ENCODE measurements around the gene CEP164.
"Not testable (repeated sequence)": the region's sequence is repeated elsewhere in the genome, so short reads cannot be mapped to it uniquely, and the experiment has no call there.

CEP164 gene

GRCh38 chr11:117444711-117445658 lies 117.3 kb downstream of the CEP164 start:
- Histone ChIP-seq H3K27ac (ENCODE audit: low read length) (no peak overlapping the region), H3K4me1 (ENCODE audit: control insufficient read depth, insufficient read depth, low read length) (peaks cover 3% of the 10 kb centered on the region), H3K27me3 (ENCODE audit: control insufficient read depth, insufficient read depth, low read length) (no peaks in the 10 kb centered on the region), H3K4me3 (ENCODE audit: low read length) (no peak overlapping the region), H3K9me3 (ENCODE audit: control insufficient read depth, insufficient read depth, low read length) (no peaks in the 10 kb centered on the region), H3K36me3 (ENCODE audit: control insufficient read depth, insufficient read depth, low read length) (no peaks in the 10 kb centered on the region)
- DNase-seq (ENCODE audit: low read depth, low spot score): no peak
- no CpG with 5 or more reads among the region's 17 CpGs for WGBS (ENCODE audit: insufficient coverage, insufficient read length)

GRCh38 chr11:117449111-117449693 lies 121.5 kb downstream of the CEP164 start:
- H3K4me1 ChIP-seq (ENCODE audit: control insufficient read depth, insufficient read depth, low read length): no peaks in the 10 kb centered on the region
- H3K4me3 ChIP-seq (ENCODE audit: low read length): no peak overlapping the region
- DNase-seq (ENCODE audit: low read depth, low spot score): no peak
- no peaks in the 10 kb centered on the region for H3K9me3 ChIP-seq (ENCODE audit: control insufficient read depth, insufficient read depth, low read length)
- H3K27me3 ChIP-seq (ENCODE audit: control insufficient read depth, insufficient read depth, low read length): no peaks in the 10 kb centered on the region
- H3K27ac ChIP-seq (ENCODE audit: low read length): no peak overlapping the region
- H3K36me3 ChIP-seq (ENCODE audit: control insufficient read depth, insufficient read depth, low read length): no peaks in the 10 kb centered on the region
- no CpG with 5 or more reads among the region's 9 CpGs for WGBS (ENCODE audit: insufficient coverage, insufficient read length)

- WGBS (ENCODE audit: insufficient coverage, insufficient read length): no CpG with 5 or more reads among the region's 6 CpGs
- no peaks in the 10 kb centered on the region for H3K27me3 ChIP-seq (ENCODE audit: control insufficient read depth, insufficient read depth, low read length)
- H3K4me1 ChIP-seq (ENCODE audit: control insufficient read depth, insufficient read depth, low read length): no peaks in the 10 kb centered on the region
- no peaks in the 10 kb centered on the region for H3K9me3 ChIP-seq (ENCODE audit: control insufficient read depth, insufficient read depth, low read length)
- no peak overlapping the region for H3K4me3 ChIP-seq (ENCODE audit: low read length)
- no peak for DNase-seq (ENCODE audit: low read depth, low spot score)
- H3K36me3 ChIP-seq (ENCODE audit: control insufficient read depth, insufficient read depth, low read length): no peaks in the 10 kb centered on the region
- no peak overlapping the region for H3K27ac ChIP-seq (ENCODE audit: low read length)
Observed at GRCh38 chr11:117453886-117454563, 126.4 kb downstream of the CEP164 start.

GRCh38 chr11:117454564-117454917 lies 126.9 kb downstream of the CEP164 start:
- Histone ChIP-seq H3K27me3 (ENCODE audit: control insufficient read depth, insufficient read depth, low read length) (no peaks in the 10 kb centered on the region), H3K4me3 (ENCODE audit: low read length) (no peak overlapping the region), H3K27ac (ENCODE audit: low read length) (no peak overlapping the region), H3K9me3 (ENCODE audit: control insufficient read depth, insufficient read depth, low read length) (no peaks in the 10 kb centered on the region), H3K4me1 (ENCODE audit: control insufficient read depth, insufficient read depth, low read length) (no peaks in the 10 kb centered on the region), H3K36me3 (ENCODE audit: control insufficient read depth, insufficient read depth, low read length) (no peaks in the 10 kb centered on the region)
- no CpG with 5 or more reads among the region's 1 CpG for WGBS (ENCODE audit: insufficient coverage, insufficient read length)
- DNase-seq (ENCODE audit: low read depth, low spot score): no peak

DNA sequence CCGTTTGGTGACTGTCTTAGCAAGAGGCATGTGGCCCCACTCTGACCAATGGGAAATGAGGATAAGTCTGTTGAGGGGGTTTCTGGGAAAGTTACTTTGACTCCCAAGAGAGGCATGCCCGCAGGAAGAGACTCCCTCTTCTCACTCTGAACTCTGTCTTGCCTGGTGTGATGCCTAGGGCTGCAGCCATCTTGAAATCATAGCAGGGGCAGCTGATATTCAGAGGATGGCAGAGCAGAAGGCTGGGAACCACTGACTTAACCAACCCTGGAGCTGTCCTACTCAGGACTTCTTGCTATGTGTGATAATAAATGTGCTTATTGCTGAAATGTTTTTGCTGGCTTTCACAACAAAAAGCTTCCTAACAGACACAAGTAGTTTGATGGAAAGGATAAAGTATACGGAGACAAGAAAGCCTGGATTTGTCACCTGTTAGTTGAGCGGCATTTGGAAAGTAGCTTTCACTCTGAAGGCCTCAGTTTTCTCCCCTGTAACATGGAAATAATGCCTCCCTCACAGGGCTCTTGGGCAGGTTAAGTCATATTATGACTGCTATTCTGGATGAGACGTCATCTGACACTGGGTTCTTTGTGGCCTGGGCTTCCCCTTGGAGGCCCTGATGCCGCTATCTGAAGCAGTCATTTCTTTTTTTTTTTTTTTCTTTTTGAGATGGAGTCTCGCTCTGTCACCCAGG lies 128.5 kb downstream of the CEP164 start:
- H3K9me3 ChIP-seq (ENCODE audit: control insufficient read depth, insufficient read depth, low read length): no peaks in the 10 kb centered on the region
- WGBS (ENCODE audit: insufficient coverage, insufficient read length): no CpG with 5 or more reads among the region's 7 CpGs
- no peak for DNase-seq (ENCODE audit: low read depth, low spot score)
- no peaks in the 10 kb centered on the region for H3K36me3 ChIP-seq (ENCODE audit: control insufficient read depth, insufficient read depth, low read length)
- H3K27me3 ChIP-seq (ENCODE audit: control insufficient read depth, insufficient read depth, low read length): no peaks in the 10 kb centered on the region
- H3K4me1 ChIP-seq (ENCODE audit: control insufficient read depth, insufficient read depth, low read length): no peaks in the 10 kb centered on the region
- H3K4me3 ChIP-seq (ENCODE audit: low read length): no peak overlapping the region
- H3K27ac ChIP-seq (ENCODE audit: low read length): no peak overlapping the region

DNA sequence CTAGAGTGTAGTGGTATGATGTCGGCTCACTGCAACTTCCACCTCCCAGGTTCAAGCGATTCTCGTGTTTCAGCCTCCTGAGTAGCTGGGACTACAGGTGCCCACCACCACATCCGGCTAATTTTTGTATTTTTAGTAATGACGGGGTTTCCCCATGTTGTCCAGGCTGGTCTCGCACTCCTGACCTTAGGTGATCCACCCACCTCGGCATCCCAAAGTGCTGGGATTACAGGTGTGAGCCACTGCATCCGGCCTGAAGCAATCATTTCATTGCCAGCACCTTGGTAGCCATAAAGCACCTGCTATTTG lies 129.0 kb downstream of the CEP164 start:
- not testable (repeated sequence) for H3K4me3 ChIP-seq (ENCODE audit: low read length); H3K36me3 ChIP-seq (ENCODE audit: control insufficient read depth, insufficient read depth, low read length); H3K9me3 ChIP-seq (ENCODE audit: control insufficient read depth, insufficient read depth, low read length); H3K27ac ChIP-seq (ENCODE audit: low read length); DNase-seq (ENCODE audit: low read depth, low spot score); H3K4me1 ChIP-seq (ENCODE audit: control insufficient read depth, insufficient read depth, low read length); H3K27me3 ChIP-seq (ENCODE audit: control insufficient read depth, insufficient read depth, low read length)
- WGBS (ENCODE audit: insufficient coverage, insufficient read length): no CpG with 5 or more reads among the region's 8 CpGs

DNA sequence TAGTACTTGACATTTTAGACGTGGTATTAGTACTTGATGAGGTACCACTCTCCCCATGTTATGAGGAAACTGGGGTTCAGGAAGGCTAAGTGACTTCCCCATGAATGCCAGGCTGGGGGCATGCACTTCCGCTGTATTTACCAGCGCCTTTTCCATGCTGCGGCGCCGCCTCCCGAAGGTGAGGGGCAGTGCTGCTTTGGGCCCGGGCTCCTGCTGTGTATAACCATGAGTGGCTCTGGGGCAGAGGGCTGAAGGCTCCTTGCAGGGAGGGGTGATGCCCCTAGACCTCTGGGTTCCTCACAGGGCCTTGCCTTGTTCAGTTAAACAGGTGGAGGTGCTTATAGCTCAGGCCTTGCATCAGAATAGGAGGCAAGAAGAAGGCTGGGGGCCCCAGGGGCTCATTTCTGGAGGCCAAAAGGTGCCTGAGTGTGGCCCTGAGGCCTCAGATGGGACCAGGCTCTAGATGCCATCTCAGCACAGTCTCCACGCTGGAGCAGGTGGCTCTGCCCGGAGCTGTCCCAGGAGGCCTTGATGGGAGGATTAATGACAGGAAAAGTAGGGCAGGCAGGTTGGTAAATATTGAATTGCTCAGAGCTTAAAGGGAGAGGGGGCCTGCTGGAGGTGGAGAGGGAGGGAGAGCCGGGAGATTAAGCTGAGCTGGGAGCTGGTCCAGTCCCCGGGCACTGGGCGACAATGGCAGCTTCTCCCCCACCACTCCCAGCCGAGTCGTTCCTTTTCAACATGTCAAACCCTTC lies 129.6 kb downstream of the CEP164 start:
- H3K27me3 ChIP-seq (ENCODE audit: control insufficient read depth, insufficient read depth, low read length): no peaks in the 10 kb centered on the region
- WGBS (ENCODE audit: insufficient coverage, insufficient read length): no CpG with 5 or more reads among the region's 15 CpGs

GRCh38 chr11:117457835-117458234 lies 130.2 kb downstream of the CEP164 start:
- Histone ChIP-seq H3K4me1 (ENCODE audit: control insufficient read depth, insufficient read depth, low read length) (no peaks in the 10 kb centered on the region), H3K4me3 (ENCODE audit: low read length) (no peak overlapping the region), H3K9me3 (ENCODE audit: control insufficient read depth, insufficient read depth, low read length) (no peaks in the 10 kb centered on the region), H3K27ac (ENCODE audit: low read length) (no peak overlapping the region), H3K27me3 (ENCODE audit: control insufficient read depth, insufficient read depth, low read length) (no peaks in the 10 kb centered on the region), H3K36me3 (ENCODE audit: control insufficient read depth, insufficient read depth, low read length) (no peaks in the 10 kb centered on the region)
- no peak for DNase-seq (ENCODE audit: low read depth, low spot score)
- WGBS (ENCODE audit: insufficient coverage, insufficient read length): no CpG with 5 or more reads among the region's 9 CpGs

More for the DNA sequence above, 129.6 kb downstream of the CEP164 start:
- no peak for DNase-seq (ENCODE audit: low read depth, low spot score)
- Histone ChIP-seq H3K4me1 (ENCODE audit: control insufficient read depth, insufficient read depth, low read length) (no peaks in the 10 kb centered on the region), H3K4me3 (ENCODE audit: low read length) (no peak overlapping the region), H3K9me3 (ENCODE audit: control insufficient read depth, insufficient read depth, low read length) (no peaks in the 10 kb centered on the region), H3K36me3 (ENCODE audit: control insufficient read depth, insufficient read depth, low read length) (no peaks in the 10 kb centered on the region), H3K27ac (ENCODE audit: low read length) (no peak overlapping the region)

GRCh38 chr11:117458275-117459122 lies 130.8 kb downstream of the CEP164 start:
- no peaks in the 10 kb centered on the region for H3K27me3 ChIP-seq (ENCODE audit: control insufficient read depth, insufficient read depth, low read length)
- DNase-seq (ENCODE audit: low read depth, low spot score): no peak
- H3K36me3 ChIP-seq (ENCODE audit: control insufficient read depth, insufficient read depth, low read length): no peaks in the 10 kb centered on the region
- no peak overlapping the region for H3K27ac ChIP-seq (ENCODE audit: low read length)
- WGBS (ENCODE audit: insufficient coverage, insufficient read length): no CpG with 5 or more reads among the region's 22 CpGs
- no peak overlapping the region for H3K4me3 ChIP-seq (ENCODE audit: low read length)
- no peaks in the 10 kb centered on the region for H3K9me3 ChIP-seq (ENCODE audit: control insufficient read depth, insufficient read depth, low read length)
- no peaks in the 10 kb centered on the region for H3K4me1 ChIP-seq (ENCODE audit: control insufficient read depth, insufficient read depth, low read length)
